Measurements from ENCODE around the gene HOXA10.

DNA sequence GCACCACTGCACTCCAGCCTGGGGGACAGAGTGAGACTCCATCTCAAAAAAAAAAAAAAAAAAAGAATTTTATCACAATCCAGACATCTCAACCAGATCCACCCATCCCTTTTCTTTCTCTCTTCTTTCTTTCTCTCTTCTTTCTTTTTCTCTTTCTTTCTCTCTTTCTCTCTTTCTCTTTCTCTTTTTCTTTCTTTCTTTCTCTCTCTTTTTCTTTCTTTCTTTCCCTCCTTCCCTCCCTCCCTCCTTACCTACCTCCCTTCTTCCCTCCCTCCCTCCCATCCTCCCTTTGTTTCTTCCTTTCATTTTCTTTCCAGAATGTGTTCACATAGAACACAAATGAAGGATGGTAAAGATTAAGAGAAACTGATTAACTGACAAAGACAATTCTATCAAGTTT lies 43.8 kb upstream of the HOXA10 start:
- TF ChIP-seq CTCF (IDR thresholded peaks at IDR 0.05) (no peak), POLR2A (IDR thresholded peaks at IDR 0.05) (no peak)
